Esophagus muscularis mucosa (tissue), 4 donors: ENCODE data around the gene DIPK2B. TPM values are rescaled to one million over a fixed set of nuclear protein-coding genes. Genes with fewer than 3 reads are reported as not detected.

Experiments
- DNase-seq: peaks from one replicate; pipeline ENCODE4 v3.0.0-alpha.2; 2017; ENCODE audit errors: extremely low spot score
- H3K27ac ChIP-seq, 4 donors: fragments of 200-600 bp; sonication (generic); replicated peaks in 1 of 4; 1 replicate in 3 of 4; 2 replicates in 1 of 4; pipeline ENCODE4 v1.5.1; 2016 to 2019; ENCODE audit warnings: mild to moderate bottlenecking in 1 of 4
- H3K27me3 ChIP-seq, 4 donors: fragments of 200-600 bp; sonication (generic); one replicate each; pipeline versions ENCODE4 v1.5.1 to v1.6.0; 2016 to 2019
- H3K36me3 ChIP-seq, 4 donors: fragments of 200-600 bp; sonication (generic); one replicate each; pipeline ENCODE4 v1.5.1; 2016 to 2019
- H3K4me1 ChIP-seq, 4 donors: fragments of 200-600 bp; sonication (generic); one replicate each; pipeline ENCODE4 v1.5.1; 2016 to 2019
- H3K4me3 ChIP-seq, 4 donors: fragments of 200-600 bp; sonication (generic); 1 replicate in 2 of 4; 2 replicates in 2 of 4; pipeline ENCODE4 v1.5.1; 2016 to 2019; ENCODE audit warnings: mild to moderate bottlenecking in 4 of 4, moderate library complexity in 1 of 4
- H3K9me3 ChIP-seq, 4 donors: fragments of 200-600 bp; sonication (generic); 1 replicate in 3 of 4; 2 replicates in 1 of 4; pipeline ENCODE4 v1.5.1; 2016 to 2019
- CTCF ChIP-seq, 3 experiments: fragments of 200-600 bp in 2 of 3; fragments of 450-650 bp in 1 of 3; sonication (generic) in 2 of 3; IDR thresholded peaks; one replicate each; pipeline ENCODE4 v1.5.1; 2017 to 2019; ENCODE audit warnings: antibody characterized with exemption in 3 of 3, mild to moderate bottlenecking in 2 of 3, moderate library complexity in 1 of 3
- EP300 ChIP-seq: sonication (generic); formaldehyde crosslinking; IDR thresholded peaks from one replicate; pipeline ENCODE4 v1.6.1; 2017; ENCODE audit warnings: antibody characterized with exemption
- POLR2A ChIP-seq: fragments of 450-650 bp; IDR thresholded peaks from one replicate; pipeline ENCODE4 v1.6.1; 2017; ENCODE audit warnings: antibody characterized with exemption, moderate library complexity, mild to moderate bottlenecking, low read depth
- POLR2AphosphoS5 ChIP-seq, 2 donors: sonication (generic); formaldehyde crosslinking; IDR thresholded peaks; one replicate each; pipeline ENCODE4 v1.6.1; 2017; ENCODE audit warnings: antibody characterized with exemption in 2 of 2
- WGBS: methylation state at CpG from one replicate; pipeline ENCODE4 v1.1.5; 2018; 5-methylcytosine and 5-hydroxymethylcytosine counted together
- intact Hi-C: fragments of 100-400 bp; cut with DNase I; formaldehyde crosslinking; loops from one replicate; pipeline ENCODE4 v1.15.1; 2023
- total RNA-seq, 4 donors: library from RNA; depleted of rRNA; stranded (reverse); fragments of >200 nt; gene quantifications; one replicate each; pipeline versions ENCODE4 v1.1.0 to v1.2.1, GENCODE V29; 2016

DIPK2B gene
- total RNA-seq, 4 donors from 2014 or later = 12.5 to 31.8 (median 21.6) TPM

DNA sequence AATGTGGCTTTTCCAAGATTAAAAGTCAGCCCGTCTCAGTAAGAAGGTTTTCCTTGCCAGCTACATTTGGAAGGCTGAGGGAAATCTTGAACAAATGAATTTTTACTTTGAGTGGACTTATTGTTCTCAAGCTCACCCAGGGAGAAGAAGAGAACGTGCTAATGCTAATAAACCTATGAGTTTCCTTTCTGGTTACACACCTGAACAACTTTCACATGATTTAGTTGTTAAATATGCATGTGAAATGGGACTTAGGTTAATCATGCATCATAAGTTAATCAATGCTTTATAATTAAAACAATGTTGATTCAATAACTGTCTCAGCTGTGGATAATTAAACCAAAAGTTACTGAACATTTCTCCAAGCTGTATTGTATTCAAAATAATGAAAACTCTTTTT is 33.9 kb downstream of the DIPK2B start:
- Histone ChIP-seq H3K4me3 (no peak overlapping the region), H3K4me1 (no peaks in the 10 kb centered on the region), H3K36me3 (no peaks in the 10 kb centered on the region), H3K27ac (no peak overlapping the region), H3K9me3 (no peaks in the 10 kb centered on the region), H3K27me3 (no peaks in the 10 kb centered on the region)
- no peak for TF ChIP-seq EP300
- no peak for TF ChIP-seq CTCF (IDR thresholded peaks at IDR 0.05)
- TF ChIP-seq POLR2A = no peak
- TF ChIP-seq POLR2AphosphoS5 (IDR thresholded peaks at IDR 0.05) = no peak
- intact Hi-C loops = no loop called here
- DNase-seq = no peak
- WGBS = 55% methylated on average over 2 of the region's 2 CpGs

- Histone ChIP-seq H3K27ac (no peak overlapping the region), H3K27me3 (no peaks in the 10 kb centered on the region), H3K36me3 (peaks cover 0 to 10% (median 0%) of the 10 kb centered on the region in 4 donors), H3K4me1 (no peaks in the 10 kb centered on the region), H3K4me3 (no peak overlapping the region), H3K9me3 (peaks cover 0 to under 1% (median 0%) of the 10 kb centered on the region in 4 donors)
- WGBS = 74% methylated on average over 6 of the region's 6 CpGs
- DNase-seq = no peak
- intact Hi-C loops = no loop called here
- TF ChIP-seq CTCF (IDR thresholded peaks at IDR 0.05) = no peak
- no peak for TF ChIP-seq EP300
- no peak for TF ChIP-seq POLR2AphosphoS5 (IDR thresholded peaks at IDR 0.05)
- no peak for TF ChIP-seq POLR2A
Measured at GRCh38 chrX:45165726-45166125, 35.0 kb downstream of the DIPK2B start.

DNA sequence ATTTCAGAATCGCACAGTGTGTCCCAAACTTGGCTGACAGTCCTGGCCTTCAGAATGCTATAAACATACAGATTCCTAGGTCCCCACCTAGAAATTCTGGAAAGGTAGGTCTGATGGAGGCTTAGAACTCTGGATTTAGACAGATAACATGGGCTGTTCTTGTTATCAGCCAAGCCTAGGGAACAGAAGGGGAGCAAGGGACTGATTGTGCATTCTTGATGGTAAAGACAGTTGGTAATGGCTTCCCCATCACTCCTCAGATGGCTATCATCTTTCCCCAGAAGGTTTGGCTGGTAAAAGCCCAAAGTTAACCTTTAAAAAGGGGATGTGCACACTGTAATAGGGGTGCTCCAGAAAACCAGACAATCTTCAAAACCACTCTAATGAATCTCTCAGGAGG is 35.7 kb downstream of the DIPK2B start:
- WGBS = 92% methylated on average over 1 of the region's 1 CpG
- H3K27me3 ChIP-seq = no peaks in the 10 kb centered on the region
- intact Hi-C loops = no loop called here
- DNase-seq = no peak
- no peaks in the 10 kb centered on the region for H3K4me1 ChIP-seq
- H3K4me3 ChIP-seq = no peak overlapping the region
- peaks cover 0 to 10% (median 0%) of the 10 kb centered on the region in 4 donors for H3K36me3 ChIP-seq
- H3K9me3 ChIP-seq = peaks cover 0 to 6% (median 0%) of the 10 kb centered on the region in 4 donors
- H3K27ac ChIP-seq = no peak overlapping the region
- TF ChIP-seq POLR2A (no peak), CTCF (IDR thresholded peaks at IDR 0.05) (no peak), POLR2AphosphoS5 (IDR thresholded peaks at IDR 0.05) (no peak), EP300 (no peak)

DNA sequence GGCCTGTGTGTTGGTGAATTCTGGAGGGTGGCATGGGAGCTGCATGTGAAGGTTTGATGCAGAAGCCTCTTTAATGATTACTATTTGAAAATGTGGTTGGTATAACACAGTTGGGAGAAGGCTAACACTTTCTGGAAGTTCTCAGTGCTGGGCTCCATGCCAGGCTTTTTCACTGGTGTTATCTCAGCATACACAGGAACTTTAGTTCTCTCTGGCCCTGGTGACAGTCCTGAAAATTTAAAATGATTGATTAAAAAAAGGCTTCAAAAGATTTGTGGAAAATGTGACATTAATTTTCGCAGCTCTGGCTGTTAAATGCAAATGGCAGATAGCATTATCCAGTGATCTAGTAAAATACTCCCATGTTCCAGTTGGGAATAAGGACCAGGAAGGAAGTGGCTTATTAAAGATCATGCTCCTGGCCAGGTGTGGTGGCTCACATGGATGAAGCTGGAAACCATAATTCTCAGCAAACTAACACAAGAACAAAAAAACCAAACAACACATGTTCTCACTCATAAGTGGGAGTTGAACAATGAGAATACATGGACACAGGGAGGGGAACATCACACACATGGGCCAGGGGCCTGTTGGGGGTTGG is 36.6 kb downstream of the DIPK2B start:
- no peak overlapping the region for H3K4me3 ChIP-seq
- H3K9me3 ChIP-seq = peaks cover 0 to 6% (median 0%) of the 10 kb centered on the region in 4 donors
- peaks cover 0 to 10% (median 0%) of the 10 kb centered on the region in 4 donors for H3K36me3 ChIP-seq
- no peaks in the 10 kb centered on the region for H3K4me1 ChIP-seq
- no peak for DNase-seq
- intact Hi-C loops = no loop called here
- no peak overlapping the region for H3K27ac ChIP-seq
- 33% methylated on average over 1 of the region's 1 CpG for whole genome bisulfite sequencing
- TF ChIP-seq EP300 (no peak), CTCF (IDR thresholded peaks at IDR 0.05) (no peak), POLR2AphosphoS5 (IDR thresholded peaks at IDR 0.05) (no peak), POLR2A (no peak)
- H3K27me3 ChIP-seq = no peaks in the 10 kb centered on the region

DNA sequence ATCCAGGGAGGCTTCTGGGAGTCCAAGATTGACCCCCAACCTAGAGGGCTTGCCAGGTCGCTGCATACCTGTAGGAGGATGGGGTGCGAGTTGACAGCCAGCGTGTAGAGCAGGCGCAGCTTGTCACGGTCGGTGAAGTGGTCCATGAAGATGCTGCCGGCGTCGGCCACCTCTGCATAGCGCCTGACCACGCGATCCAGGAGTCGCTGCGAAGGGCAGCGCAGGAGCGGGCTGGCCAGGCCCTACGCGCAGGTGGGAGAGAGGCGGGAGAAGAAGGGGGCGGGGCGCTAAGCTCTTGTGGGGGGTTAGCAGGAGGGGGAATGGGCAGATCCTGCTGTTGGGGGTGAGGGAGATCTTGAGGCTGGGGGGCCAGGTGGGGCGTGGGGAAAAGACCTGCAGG is 43.0 kb downstream of the DIPK2B start:
- intact Hi-C loops = no loop called here
- Histone ChIP-seq H3K27me3 (no peaks in the 10 kb centered on the region), H3K4me1 (no peaks in the 10 kb centered on the region), H3K27ac (no peak overlapping the region), H3K4me3 (no peak overlapping the region), H3K9me3 (peaks cover 0 to 6% (median 0%) of the 10 kb centered on the region in 4 donors), H3K36me3 (peaks cover 0 to 15% (median 0%) of the 10 kb centered on the region in 4 donors)
- TF ChIP-seq POLR2AphosphoS5 (IDR thresholded peaks at IDR 0.05) (no peak), POLR2A (no peak), EP300 (no peak), CTCF (IDR thresholded peaks at IDR 0.05) (no peak)
- 87% methylated on average over 21 of the region's 22 CpGs for WGBS
- DNase-seq = no peak
